Endothelial cell (in vitro differentiated cells): ENCODE data around the gene SYT17. TPM values are rescaled to one million over a fixed set of nuclear protein-coding genes. Genes with fewer than 3 reads are reported as not detected.

Experiments
- DNase-seq: peaks from one replicate; pipeline ENCODE4 v3.0.0; 2021; ENCODE audit warnings: low spot score
- H3K27ac Mint-ChIP-seq: one replicate; pipeline ENCODE4 v1.8.0; 2021; ENCODE audit warnings: mixed read lengths, inconsistent platforms; ENCODE audit not compliant: unreplicated experiment
- H3K27me3 Mint-ChIP-seq: one replicate; pipeline ENCODE4 v1.8.0; 2021; ENCODE audit warnings: mild to moderate bottlenecking, moderate library complexity, mixed read lengths, inconsistent platforms; ENCODE audit not compliant: unreplicated experiment
- H3K36me3 Mint-ChIP-seq: one replicate; pipeline ENCODE4 v1.8.0; 2021; ENCODE audit warnings: mild to moderate bottlenecking, low read depth, mixed read lengths, inconsistent platforms; ENCODE audit not compliant: unreplicated experiment
- H3K4me1 Mint-ChIP-seq: one replicate; pipeline ENCODE4 v1.8.0; 2021; ENCODE audit warnings: mild to moderate bottlenecking, mixed read lengths, inconsistent platforms; ENCODE audit not compliant: unreplicated experiment
- H3K4me3 Mint-ChIP-seq: one replicate; pipeline ENCODE4 v1.8.0; 2021; ENCODE audit warnings: mild to moderate bottlenecking, mixed read lengths, inconsistent platforms; ENCODE audit not compliant: unreplicated experiment
- H3K9me3 Mint-ChIP-seq: one replicate; pipeline ENCODE4 v1.8.0; 2021; ENCODE audit warnings: mixed read lengths, inconsistent platforms; ENCODE audit not compliant: unreplicated experiment
- total RNA-seq: library from RNA; stranded (reverse); fragmentation: NEBNext Ultra II Directional; extraction: Animal tissue kit (Norgen Biotek cat#: 25700); gene quantifications from one replicate; pipeline ENCODE4 v1.2.1, GENCODE V29; 2021; ENCODE audit not compliant: unreplicated experiment
- TF ChIP-seq, protein P1 (sequence below): fragments of 200-600 bp; sonication (generic); IDR thresholded peaks from one replicate; pipeline ENCODE4 v1.5.0; 2021; ENCODE audit warnings: antibody characterized with exemption; ENCODE audit not compliant: unreplicated experiment

The SYT17 gene
- total RNA-seq, 1 donor from 2014 or later: 16.4 TPM

DNA sequence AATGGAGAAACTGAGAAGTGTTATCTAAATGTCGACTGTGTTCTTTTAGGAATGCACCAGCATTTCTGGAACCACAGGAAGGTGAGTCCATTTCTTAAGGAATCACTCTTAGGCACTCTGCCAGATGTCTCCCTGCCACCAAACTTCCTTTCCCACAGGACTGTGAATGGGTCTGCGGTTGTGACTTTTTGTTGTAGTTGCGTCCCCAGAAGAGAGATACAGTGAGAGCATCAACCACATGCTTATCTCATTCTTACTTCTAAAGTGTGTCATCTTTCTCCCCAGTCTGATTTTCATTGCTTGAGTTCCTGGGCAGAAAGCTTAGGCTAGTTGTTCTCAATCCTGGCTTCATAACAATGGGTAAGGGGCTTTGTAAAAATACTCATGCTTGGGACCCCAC lies 40.8 kb upstream of the SYT17 start:
- Mint-ChIP-seq H3K9me3 (no peaks in the 10 kb centered on the region), H3K36me3 (peaks cover 14% of the 10 kb centered on the region), H3K4me3 (no peak overlapping the region), H3K4me1 (peaks cover 29% of the 10 kb centered on the region), H3K27ac (no peak overlapping the region), H3K27me3 (peaks cover 12% of the 10 kb centered on the region)
- TF ChIP-seq, protein P1, sequence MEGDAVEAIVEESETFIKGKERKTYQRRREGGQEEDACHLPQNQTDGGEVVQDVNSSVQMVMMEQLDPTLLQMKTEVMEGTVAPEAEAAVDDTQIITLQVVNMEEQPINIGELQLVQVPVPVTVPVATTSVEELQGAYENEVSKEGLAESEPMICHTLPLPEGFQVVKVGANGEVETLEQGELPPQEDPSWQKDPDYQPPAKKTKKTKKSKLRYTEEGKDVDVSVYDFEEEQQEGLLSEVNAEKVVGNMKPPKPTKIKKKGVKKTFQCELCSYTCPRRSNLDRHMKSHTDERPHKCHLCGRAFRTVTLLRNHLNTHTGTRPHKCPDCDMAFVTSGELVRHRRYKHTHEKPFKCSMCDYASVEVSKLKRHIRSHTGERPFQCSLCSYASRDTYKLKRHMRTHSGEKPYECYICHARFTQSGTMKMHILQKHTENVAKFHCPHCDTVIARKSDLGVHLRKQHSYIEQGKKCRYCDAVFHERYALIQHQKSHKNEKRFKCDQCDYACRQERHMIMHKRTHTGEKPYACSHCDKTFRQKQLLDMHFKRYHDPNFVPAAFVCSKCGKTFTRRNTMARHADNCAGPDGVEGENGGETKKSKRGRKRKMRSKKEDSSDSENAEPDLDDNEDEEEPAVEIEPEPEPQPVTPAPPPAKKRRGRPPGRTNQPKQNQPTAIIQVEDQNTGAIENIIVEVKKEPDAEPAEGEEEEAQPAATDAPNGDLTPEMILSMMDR: no peak
- DNase-seq: no peak

DNA sequence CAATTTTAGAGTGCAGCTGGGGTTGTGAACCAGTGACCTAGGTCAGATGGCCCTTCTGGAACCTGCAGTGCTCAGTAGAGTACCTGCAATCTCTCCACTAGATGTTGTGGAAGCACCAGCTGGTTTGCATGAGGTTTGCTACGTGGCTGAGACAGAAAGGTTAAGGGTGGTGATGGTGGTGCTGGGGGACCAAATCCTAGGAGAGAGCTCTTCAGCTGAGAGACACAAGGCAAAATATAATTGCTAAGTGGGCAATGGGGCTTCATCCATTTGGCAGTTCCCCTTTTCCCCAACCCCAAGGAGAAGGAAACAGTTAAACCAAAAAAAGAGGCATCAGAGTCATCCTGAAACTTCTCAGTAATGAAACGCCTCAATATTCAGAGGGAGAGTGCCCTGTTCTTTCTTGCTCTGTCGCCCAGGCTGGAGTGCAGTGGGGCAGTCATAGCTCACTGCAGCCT lies 40.3 kb upstream of the SYT17 start:
- TF ChIP-seq, protein P1: no peak
- Mint-ChIP-seq H3K36me3 (peaks cover 9% of the 10 kb centered on the region), H3K27me3 (peaks cover 12% of the 10 kb centered on the region), H3K9me3 (no peaks in the 10 kb centered on the region), H3K27ac (no peak overlapping the region), H3K4me3 (no peak overlapping the region), H3K4me1 (peaks cover 32% of the 10 kb centered on the region)
- no peak for DNase-seq

DNA sequence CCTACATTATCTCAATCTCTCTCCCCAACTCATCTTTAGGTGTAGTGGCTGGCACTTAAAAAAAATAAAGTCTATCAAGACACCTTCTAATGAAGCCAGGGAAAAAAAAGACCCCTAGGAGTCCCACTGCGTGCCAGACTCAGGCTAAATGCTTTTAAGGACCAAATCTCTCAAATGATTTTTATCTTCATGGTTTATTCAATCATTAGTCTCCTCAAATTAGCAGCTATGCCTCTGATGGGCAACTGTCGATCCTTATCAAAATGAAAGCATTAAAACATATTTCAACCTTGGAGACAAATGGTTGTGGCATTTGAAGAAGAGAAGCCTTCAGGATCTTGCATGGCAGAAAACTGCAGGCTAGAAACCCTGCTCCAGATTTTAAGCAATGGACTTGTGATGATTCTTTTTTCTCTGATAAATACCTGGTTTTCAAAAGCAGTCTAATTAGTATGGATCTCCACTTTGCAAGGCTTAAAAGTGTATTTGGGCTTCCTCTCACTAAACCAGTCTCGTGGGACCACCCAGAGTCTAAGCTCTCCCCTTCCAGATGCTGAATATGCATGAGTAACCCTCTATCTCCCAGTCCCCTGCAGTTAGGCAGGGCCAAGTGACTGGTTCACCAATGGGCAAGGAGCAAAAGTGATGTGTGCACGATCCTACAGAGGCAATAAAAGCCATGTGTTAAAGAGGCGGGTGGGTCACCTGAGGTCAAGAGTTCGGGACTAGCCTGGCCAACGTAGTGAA lies 39.4 kb upstream of the SYT17 start:
- H3K4me3 Mint-ChIP-seq: no peak overlapping the region
- TF ChIP-seq, protein P1: no peak
- peaks cover 37% of the 10 kb centered on the region for H3K4me1 Mint-ChIP-seq
- no peak for DNase-seq
- H3K36me3 Mint-ChIP-seq: peaks cover 9% of the 10 kb centered on the region
- H3K27me3 Mint-ChIP-seq: peaks cover 12% of the 10 kb centered on the region
- H3K27ac Mint-ChIP-seq: no peak overlapping the region
- no peaks in the 10 kb centered on the region for H3K9me3 Mint-ChIP-seq

DNA sequence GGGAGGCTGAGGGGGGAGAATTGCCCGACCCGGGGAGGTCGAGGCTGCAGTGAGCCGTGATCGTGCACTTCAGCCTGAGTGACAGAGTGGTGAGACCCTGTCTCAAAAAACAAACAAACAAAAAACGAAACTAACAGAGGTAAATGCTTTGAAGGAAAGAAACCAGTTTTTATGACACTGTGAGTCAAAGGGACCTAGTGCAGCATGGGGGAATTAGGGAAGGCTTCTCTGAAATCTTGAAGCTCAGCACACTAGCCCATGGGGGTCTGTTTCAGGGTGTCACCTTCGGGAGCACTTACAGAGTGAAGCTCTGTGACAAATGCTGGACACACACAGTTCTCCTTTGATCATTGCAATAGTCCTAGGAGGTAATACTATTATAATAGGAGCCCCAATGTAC lies 37.7 kb upstream of the SYT17 start:
- DNase-seq: no peak
- peaks cover 12% of the 10 kb centered on the region for H3K27me3 Mint-ChIP-seq
- TF ChIP-seq, protein P1: no peak
- peaks cover 4% of the 10 kb centered on the region for H3K36me3 Mint-ChIP-seq
- H3K4me1 Mint-ChIP-seq: peaks cover 40% of the 10 kb centered on the region
- no peak overlapping the region for H3K4me3 Mint-ChIP-seq
- peak overlapping the region; percentile 100 for H3K27ac Mint-ChIP-seq
- no peaks in the 10 kb centered on the region for H3K9me3 Mint-ChIP-seq
